ENCODE results near the gene TEX48. TPM values are rescaled to one million over a fixed set of nuclear protein-coding genes. Genes with fewer than 3 reads are reported as not detected.

The TEX48 gene
- total RNA-seq, 6 donors from 2014 or later: not detected

DNA sequence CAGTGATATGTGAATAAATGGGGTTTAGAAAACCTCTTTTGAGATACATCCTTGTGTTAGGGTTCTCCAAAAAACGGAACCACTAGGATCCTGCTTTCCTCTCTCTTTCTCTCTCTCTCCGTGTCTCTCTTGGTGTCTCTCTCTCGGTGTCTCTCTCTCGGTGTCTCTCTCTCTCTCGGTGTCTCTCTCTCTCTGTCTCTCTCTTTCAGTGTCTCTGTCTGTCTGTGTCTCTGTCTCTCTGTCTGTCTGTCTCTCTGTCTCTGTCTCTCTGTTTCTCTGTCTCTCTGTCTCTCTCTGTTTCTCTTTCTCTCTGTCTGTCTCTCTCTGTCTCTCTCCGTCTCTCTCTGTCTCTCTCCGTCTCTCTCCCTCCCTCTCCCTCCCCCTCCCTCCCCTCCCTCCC lies 7.8 kb upstream of the TEX48 start:
- no peaks in the 10 kb centered on the region for H3K9me3 ChIP-seq
- H3K36me3 ChIP-seq: no peaks in the 10 kb centered on the region
- ATAC-seq (ENCODE audit: low FRiP score in 2 of 2) (no peak), DNase-seq (no peak)
- H3K27ac ChIP-seq: no peak overlapping the region
- H3K4me3 ChIP-seq: no peak overlapping the region
- no peaks in the 10 kb centered on the region for H3K27me3 ChIP-seq
- 87 to 93% methylated on average over 7 of the region's 7 CpGs for WGBS, 2 donors
- TF ChIP-seq EP300 (IDR thresholded peaks at IDR 0.05) (no peak), POLR2A (IDR thresholded peaks at IDR 0.05) (no peak), POLR2AphosphoS5 (IDR thresholded peaks at IDR 0.05) (no peak)
- TF ChIP-seq, protein P1, sequence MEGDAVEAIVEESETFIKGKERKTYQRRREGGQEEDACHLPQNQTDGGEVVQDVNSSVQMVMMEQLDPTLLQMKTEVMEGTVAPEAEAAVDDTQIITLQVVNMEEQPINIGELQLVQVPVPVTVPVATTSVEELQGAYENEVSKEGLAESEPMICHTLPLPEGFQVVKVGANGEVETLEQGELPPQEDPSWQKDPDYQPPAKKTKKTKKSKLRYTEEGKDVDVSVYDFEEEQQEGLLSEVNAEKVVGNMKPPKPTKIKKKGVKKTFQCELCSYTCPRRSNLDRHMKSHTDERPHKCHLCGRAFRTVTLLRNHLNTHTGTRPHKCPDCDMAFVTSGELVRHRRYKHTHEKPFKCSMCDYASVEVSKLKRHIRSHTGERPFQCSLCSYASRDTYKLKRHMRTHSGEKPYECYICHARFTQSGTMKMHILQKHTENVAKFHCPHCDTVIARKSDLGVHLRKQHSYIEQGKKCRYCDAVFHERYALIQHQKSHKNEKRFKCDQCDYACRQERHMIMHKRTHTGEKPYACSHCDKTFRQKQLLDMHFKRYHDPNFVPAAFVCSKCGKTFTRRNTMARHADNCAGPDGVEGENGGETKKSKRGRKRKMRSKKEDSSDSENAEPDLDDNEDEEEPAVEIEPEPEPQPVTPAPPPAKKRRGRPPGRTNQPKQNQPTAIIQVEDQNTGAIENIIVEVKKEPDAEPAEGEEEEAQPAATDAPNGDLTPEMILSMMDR (IDR thresholded peaks at IDR 0.05): no peak
- H3K4me1 ChIP-seq: peaks cover 0 to 3% (median 0%) of the 10 kb centered on the region in 4 donors

DNA sequence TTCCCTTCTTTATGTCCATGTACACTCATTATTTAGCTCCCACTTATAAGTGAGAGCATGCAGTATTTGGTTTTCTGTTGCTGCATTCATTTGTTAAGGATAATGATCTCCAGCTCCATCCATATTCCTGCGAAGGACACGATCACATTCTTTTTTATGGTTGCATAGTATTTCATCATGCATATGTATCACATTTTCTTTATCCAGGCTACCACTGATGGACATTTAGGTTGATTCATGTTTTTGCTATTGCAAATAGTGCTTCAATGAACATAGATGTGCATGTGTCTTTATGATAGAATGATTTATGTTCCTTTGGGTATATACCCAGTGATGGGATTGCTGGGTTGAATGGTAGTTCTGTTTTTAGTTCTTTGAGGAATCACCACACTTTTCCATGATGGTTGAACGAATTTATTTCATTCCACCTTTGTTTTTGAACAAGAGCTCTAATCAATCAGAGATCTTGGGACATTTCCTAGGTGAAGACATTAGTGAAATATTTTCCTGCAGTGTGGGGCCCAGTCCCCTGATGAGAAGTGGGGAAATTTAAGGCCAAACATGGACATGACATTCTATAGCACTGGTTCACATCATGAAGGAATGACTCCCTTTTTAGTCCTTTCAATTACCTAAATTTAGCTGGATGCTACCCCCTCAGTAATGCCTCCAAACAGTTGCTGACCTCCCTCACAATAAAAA lies 7.1 kb upstream of the TEX48 start:
- TF ChIP-seq, protein P1 (IDR thresholded peaks at IDR 0.05): no peak
- TF ChIP-seq POLR2A (IDR thresholded peaks at IDR 0.05) (no peak), POLR2AphosphoS5 (IDR thresholded peaks at IDR 0.05) (no peak), EP300 (IDR thresholded peaks at IDR 0.05) (no peak)
- 87 to 90% methylated on average over 3 of the region's 3 CpGs for WGBS, 2 donors
- DNase-seq: no peak
- peaks cover 0 to 3% (median 0%) of the 10 kb centered on the region in 4 donors for H3K4me1 ChIP-seq
- no peak for ATAC-seq (ENCODE audit: low FRiP score in 2 of 2)
- no peaks in the 10 kb centered on the region for H3K27me3 ChIP-seq
- H3K4me3 ChIP-seq: no peak overlapping the region
- H3K27ac ChIP-seq: no peak overlapping the region
- H3K36me3 ChIP-seq: no peaks in the 10 kb centered on the region
- no peaks in the 10 kb centered on the region for H3K9me3 ChIP-seq

DNA sequence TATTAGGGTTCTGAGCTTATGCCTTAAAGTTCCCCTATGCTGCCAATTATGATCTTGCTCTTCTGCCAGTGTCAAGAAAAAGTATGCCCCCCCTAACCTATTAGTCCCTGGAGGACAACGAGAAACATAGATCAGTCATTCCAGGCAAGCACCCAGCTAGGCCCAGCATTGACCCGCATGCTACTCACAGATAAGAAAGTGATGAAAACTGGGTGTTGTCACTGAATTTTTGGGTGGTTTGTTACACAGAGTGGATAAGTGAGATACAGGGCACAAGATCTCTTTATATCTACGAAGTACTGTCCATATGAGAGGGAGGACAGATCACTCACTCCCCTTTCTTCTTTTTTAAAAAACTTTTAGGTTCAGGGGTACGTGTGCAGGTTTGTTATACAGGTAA lies 6.4 kb upstream of the TEX48 start:
- ATAC-seq (ENCODE audit: low FRiP score in 2 of 2) (no peak), DNase-seq (no peak)
- WGBS, 2 donors: 86 to 90% methylated on average over 4 of the region's 4 CpGs
- Histone ChIP-seq H3K4me1 (peaks cover 0 to 3% (median 0%) of the 10 kb centered on the region in 4 donors), H3K27ac (no peak overlapping the region), H3K4me3 (no peak overlapping the region), H3K36me3 (no peaks in the 10 kb centered on the region), H3K9me3 (no peaks in the 10 kb centered on the region), H3K27me3 (no peaks in the 10 kb centered on the region)
- TF ChIP-seq EP300 (IDR thresholded peaks at IDR 0.05) (no peak), POLR2A (IDR thresholded peaks at IDR 0.05) (no peak), POLR2AphosphoS5 (IDR thresholded peaks at IDR 0.05) (no peak)
- TF ChIP-seq, protein P1 (IDR thresholded peaks at IDR 0.05): no peak

- DNase-seq (no peak), ATAC-seq (ENCODE audit: low FRiP score in 2 of 2) (no peak)
- H3K9me3 ChIP-seq: no peaks in the 10 kb centered on the region
- H3K4me1 ChIP-seq: no peaks in the 10 kb centered on the region
- H3K36me3 ChIP-seq: no peaks in the 10 kb centered on the region
- H3K27me3 ChIP-seq: no peaks in the 10 kb centered on the region
- no peak overlapping the region for H3K4me3 ChIP-seq
- TF ChIP-seq POLR2A (IDR thresholded peaks at IDR 0.05): no peak
- no peak for TF ChIP-seq POLR2AphosphoS5 (IDR thresholded peaks at IDR 0.05)
- TF ChIP-seq, protein P1 (IDR thresholded peaks at IDR 0.05): no peak
- TF ChIP-seq EP300 (IDR thresholded peaks at IDR 0.05): no peak
- no peak overlapping the region for H3K27ac ChIP-seq
Measured at GRCh38 chr9:114687034-114687433, 5.0 kb upstream of the TEX48 start.

GRCh38 chr9:114685951-114686350 lies 4.0 kb upstream of the TEX48 start:
- TF ChIP-seq POLR2AphosphoS5 (IDR thresholded peaks at IDR 0.05) (no peak), EP300 (IDR thresholded peaks at IDR 0.05) (no peak), POLR2A (IDR thresholded peaks at IDR 0.05) (no peak)
- TF ChIP-seq, protein P1 (IDR thresholded peaks at IDR 0.05): no peak
- Histone ChIP-seq H3K36me3 (no peaks in the 10 kb centered on the region), H3K4me3 (no peak overlapping the region), H3K9me3 (no peaks in the 10 kb centered on the region), H3K27me3 (no peaks in the 10 kb centered on the region), H3K4me1 (no peaks in the 10 kb centered on the region), H3K27ac (no peak overlapping the region)
- WGBS, 2 donors: 76 to 87% methylated on average over 5 of the region's 5 CpGs
- DNase-seq (no peak), ATAC-seq (ENCODE audit: low FRiP score in 2 of 2) (no peak)
